NCI-H2029 (cell line): Measurements from ENCODE around the gene PRIMPOL.
"Not testable (repeated sequence)": the region's sequence is repeated elsewhere in the genome, so short reads cannot be mapped to it uniquely, and the experiment has no call there.

Experiments used
- DNase-seq: peaks from one replicate; lab custom pipeline; 2025; lab: John Stamatoyannopoulos, UW

The PRIMPOL gene

DNA sequence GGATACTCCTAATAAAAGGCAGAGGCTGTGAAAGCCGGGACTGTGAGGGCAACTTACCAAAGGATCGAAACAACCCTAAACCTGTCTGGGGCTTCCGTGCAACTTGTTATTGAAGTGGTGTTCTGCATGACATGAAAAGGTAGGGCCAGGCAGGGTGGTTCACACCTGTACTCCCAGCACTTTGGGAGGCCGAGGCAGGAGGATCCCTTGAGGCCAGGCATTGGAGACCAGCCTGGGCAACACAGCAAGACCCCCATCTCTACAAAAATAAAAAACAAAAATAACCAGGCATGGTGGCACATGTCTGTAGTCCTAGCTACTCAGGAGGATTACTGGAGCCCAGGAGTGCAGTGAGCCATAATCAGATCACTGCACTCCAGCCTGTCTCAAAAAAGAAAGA is 12.6 kb upstream of the PRIMPOL start:
- DNase-seq, result no peak

DNA sequence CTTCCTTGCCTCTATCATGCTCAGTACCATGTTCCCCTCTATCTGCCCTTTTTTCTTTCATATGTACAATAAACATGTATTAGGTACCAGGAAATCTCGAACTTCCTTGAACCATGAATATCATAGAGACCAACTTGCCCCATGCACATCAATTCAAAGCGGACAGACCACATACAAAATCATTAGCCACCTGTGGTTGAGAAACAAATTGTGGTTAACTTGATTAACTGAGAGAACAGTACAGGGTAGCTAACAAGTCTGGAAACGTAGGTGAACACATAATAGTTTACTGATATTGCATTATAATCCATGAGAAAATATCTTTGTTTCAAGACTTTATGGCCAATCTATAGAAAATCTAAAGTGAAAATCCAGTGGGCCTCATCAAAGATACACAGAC is 8.5 kb upstream of the PRIMPOL start:
- DNase-seq, result no peak

DNA sequence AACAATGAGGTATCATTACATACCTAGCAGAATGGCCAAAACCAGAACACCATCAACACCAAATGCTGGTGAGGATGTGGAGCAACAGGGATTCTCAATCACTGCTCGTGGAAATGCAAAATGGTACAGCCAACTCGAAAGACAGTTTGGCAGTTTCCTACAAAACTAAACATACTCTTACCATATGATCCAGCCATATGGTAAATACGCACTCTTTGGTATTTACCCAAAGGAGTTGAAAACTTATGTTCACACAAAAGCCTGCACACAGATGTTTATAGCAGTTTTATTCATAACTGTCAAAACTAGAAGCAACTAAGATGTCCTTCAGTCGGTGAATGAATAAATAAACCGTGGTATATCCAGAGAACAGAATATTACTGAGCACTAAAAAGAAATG is 8.1 kb upstream of the PRIMPOL start:
- no peak for DNase-seq

GRCh38 chr4:184643731-184644130 is 5.8 kb upstream of the PRIMPOL start:
- DNase-seq, result no peak

GRCh38 chr4:184644553-184645307 is 4.8 kb upstream of the PRIMPOL start:
- DNase-seq, result no peak

DNA sequence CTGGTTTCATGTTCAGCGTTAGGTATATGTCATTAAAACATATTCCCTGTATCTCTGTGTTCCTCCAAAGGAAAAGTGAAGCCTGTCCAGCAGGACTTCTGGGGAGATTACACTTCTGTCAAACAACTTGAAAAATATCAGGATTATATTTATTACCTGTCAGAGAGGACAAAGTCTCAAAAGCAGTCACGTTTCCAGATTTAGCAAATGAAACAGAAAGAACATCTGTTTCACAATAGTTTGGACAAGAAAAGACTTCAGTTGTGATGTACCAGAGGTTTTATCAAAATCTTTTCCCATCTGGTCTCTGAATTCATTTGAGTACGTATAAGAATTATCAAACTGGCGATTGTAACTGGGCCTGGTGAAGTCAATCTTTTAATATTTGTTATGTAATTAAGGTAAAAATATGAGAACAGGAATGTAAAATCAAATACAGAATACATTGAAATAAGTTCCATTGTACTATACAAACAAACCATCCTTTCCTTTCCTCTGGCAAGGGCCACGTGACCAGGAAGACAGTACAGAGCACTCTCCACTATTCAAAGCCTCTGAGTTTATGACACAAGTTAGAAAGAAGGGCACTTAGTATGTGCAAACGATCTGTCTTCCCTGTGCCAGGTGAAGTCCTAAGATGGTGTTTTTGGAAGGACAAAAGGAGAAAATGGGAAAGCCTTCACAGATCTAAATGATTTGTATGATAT is 3.5 kb upstream of the PRIMPOL start:
- DNase-seq, result no peak

DNA sequence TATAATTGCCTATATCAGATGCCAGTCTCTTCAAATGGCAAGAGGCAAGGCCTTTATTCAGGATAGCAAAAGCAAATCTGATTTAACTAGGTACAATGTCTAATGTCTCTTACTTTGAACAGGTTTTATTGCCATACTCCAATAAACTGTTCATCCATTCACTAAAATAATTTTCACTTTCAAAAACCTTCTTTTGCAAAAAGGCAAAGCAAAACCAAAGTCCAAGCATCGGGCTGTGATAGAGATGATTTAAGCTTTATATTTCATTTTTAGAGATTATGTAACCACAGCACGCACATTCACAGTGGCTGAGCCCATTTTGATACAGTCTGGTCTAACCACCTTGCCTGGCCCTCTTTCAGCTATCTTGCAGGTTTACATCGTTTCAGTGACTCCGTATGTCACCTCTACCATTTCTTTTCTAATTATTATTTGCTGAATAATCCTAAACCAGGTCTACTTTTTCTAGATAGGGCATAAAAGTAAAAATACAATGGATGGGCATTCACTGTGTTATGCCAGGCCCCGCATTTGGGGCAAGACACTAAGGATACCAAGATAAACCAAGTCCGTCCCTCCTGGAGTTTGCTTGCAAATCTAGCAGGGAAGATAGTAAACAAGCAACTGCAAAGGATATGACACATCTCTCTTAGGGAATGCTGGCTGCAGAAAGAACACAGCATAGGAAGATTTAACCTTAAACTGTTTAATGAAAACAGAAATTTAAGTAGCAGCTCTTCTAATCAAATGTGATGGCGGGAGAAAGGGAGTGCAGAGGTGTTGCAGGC is 2.1 kb upstream of the PRIMPOL start:
- no peak for DNase-seq

- no peak for DNase-seq
Measured at GRCh38 chr4:184648054-184648312, 1.6 kb upstream of the PRIMPOL start.

GRCh38 chr4:184648313-184649025 is 1.1 kb upstream of the PRIMPOL start:
- no peak for DNase-seq

DNA sequence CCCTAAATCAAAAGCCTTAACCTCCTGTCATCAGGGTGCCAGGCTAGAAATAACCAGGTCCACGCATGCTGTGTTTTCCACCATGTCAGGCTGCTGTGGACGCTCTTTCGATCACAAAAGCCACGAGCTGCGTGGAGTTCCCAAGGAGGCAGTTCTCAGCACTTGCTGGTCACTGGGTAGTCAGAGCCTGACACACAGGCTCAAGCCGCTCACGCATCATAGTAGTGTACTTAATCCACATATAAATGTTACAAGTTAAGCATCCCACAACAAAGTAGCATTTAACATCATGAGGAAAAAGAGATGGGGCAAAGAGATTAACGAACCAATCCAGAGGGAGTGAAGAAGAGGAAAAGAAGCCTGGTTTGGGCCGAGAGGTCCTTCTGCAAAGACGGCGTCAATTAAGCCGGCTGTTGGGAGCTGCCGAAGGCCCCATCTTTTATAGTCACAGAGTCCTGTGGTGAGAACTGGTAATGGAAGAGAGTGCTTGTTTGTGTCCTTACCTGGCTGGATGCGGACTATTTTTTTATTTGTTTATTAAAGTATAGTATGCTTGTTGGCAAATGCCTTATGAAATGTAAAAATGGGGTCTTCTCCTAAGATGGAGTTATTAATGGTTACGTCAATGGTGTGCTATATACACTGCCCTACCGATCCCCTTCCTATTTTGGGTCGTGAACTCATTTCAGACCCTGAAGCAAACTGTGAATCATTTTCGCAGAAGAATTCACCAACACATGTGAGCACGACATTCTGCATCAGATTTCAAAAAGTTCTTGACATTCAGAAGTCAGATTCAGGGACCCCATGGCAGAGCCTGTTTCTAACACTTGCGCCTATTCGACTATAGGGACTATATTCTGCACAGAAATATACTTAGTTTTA is 675 bp downstream of the PRIMPOL start:
- DNase-seq, result peak; percentile 8

DNA sequence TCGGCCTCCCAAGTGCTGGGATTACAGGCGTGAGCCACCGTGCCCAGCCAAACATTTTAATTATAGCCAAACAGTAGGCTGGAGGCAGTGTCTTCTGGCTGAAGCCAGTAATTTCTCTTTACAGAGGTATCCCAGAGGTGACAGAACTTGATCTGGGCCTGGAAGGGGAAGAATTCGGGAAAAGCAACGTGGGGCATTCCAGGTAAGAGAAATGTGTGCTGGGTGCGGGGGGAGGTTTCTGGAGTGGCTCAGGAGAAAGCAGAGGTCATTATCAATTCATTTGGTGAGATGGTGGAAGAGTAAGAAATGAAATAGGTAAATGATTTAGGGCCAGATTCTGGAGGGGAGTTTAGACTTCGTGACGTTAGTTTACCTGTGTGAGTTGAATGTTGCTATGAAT is 2.4 kb downstream of the PRIMPOL start:
- DNase-seq, result no peak

- not testable (repeated sequence) for DNase-seq
Measured at GRCh38 chr4:184652681-184653080, 3.1 kb downstream of the PRIMPOL start.

DNA sequence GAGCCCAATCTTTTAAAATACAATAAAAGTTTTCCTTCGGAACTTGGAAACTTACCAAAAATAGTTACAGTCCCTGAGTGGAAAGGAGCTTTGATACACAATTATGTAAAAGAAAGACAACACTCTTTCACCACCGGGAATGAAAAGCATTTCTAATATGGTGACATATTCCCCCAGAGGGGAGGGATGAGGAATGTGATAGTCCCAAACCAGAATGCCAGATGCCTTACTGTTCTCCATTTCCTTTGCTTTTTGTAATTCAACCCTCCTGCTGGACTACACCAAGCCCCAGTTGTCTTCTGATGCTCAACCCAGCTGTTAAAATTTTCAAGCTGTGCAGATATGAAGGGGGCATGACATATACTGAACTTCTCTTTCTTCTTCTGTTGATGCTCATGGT is 4.1 kb downstream of the PRIMPOL start:
- DNase-seq, result no peak

DNA sequence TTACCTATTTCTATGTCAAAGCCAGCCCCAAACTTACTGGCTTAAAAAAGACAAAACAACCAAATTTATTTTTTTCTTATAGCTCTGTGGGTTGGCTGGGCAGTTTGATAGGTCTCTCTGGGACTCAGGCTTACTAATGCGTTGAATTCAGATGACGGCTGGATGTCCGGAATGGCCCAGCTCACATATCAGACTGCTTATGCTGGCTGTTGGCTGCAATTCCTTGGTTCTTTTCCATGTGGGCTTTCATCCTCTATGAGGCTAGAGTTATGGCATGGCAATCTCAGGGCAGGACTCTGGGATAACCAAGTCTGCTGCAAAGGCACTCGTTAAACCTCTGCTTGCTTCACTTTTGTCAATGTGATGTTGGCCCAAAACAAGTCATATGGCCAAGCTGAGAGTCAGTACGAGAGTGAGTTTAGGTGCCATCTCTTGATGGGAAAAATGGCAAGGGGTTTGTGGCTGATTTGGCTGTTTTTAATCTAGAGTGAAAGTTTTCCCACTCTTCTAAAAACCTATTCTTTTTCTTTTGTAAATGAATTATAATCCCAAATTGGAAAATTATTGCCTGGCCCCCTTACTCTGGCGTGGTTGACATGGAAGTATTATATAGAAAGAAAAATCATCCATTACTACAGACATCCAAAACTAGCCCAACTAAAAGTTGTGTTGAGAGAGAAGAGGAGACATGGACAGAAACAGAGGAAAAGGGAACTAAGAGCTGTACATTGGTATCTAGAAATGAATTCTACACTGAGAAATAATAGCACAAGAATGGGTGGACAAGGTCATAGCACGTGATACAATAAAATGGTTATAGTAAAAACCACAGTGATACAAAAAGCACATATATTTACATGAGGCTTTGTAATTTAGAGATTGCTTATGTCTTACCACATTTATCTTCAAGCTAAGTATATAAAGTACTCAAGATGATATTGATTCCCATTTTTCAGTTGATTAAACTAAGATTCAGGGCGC is 6.6 kb downstream of the PRIMPOL start:
- no peak for DNase-seq

- DNase-seq, result no peak
Measured at GRCh38 chr4:184657144-184657543, 7.6 kb downstream of the PRIMPOL start.

DNA sequence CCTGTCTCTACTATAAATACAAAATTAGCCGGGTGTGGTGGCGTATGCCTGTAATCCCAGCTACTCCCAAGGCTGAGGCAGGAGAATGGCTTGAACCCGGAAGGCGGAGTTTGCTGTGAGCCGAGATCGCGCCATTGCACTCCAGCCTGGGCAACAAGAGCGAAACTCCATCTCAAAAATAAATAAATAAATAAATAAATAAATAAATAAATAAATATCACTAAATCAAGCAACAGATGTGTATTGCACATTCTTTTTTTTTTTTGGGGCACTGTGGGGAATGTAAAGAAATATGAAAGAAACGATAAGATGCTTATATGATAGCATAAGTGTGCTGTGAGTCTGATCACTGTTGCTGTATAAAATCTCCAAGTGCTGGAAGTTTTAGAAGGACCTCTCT is 8.3 kb downstream of the PRIMPOL start:
- not testable (repeated sequence) for DNase-seq

GRCh38 chr4:184660978-184661377 is 11.4 kb downstream of the PRIMPOL start:
- no peak for DNase-seq

- no peak for DNase-seq
Measured at GRCh38 chr4:184662236-184662635, 12.7 kb downstream of the PRIMPOL start.

DNA sequence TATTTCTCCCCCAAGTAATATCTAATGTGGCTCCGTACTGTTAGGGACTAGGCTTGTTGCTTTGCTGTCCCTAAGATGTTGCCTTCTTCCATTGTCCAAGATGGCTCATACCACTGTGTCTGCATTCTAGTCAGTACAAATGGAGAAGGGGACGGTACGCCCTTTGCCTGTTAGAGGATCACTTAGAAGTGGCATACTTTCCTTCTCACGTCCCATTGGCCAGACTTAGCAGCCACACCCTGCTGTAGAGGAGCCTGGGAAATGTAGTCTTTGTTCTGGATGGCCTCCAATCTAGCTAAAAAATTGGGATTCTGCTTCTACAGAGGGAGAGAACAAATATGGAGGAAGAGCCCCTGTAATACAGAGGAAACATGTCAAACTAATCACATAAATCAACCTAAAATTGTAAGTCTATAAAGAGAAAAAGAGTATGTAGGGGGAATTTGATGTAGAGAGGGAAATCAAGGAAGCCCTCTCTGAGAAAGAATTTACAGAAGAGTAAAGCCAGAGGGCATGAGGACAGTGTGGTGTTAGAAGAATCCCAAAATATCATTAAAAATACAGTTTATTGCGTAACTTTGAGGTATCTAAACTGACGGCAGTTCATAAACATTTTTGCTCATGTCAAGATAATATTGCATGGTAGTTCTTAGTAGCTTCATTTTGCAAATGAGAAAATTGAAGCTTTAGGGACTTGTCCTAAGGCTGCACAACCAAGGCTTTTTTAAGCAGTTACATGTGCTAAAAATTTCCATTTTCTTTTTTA is 15.1 kb downstream of the PRIMPOL start:
- no peak for DNase-seq

GRCh38 chr4:184666670-184667069 is 17.1 kb downstream of the PRIMPOL start:
- DNase-seq, result no peak
